ENCODE data around the gene DNAH6. TPM values are rescaled to one million over a fixed set of nuclear protein-coding genes. Genes with fewer than 3 reads are reported as not detected.

The DNAH6 gene
- total and polyA plus RNA-seq, 2 of the 8 experiments (the other 6 are each of a cell fraction or from before 2014, with no cell fraction given) = 0.06 to 0.43 TPM

DNA sequence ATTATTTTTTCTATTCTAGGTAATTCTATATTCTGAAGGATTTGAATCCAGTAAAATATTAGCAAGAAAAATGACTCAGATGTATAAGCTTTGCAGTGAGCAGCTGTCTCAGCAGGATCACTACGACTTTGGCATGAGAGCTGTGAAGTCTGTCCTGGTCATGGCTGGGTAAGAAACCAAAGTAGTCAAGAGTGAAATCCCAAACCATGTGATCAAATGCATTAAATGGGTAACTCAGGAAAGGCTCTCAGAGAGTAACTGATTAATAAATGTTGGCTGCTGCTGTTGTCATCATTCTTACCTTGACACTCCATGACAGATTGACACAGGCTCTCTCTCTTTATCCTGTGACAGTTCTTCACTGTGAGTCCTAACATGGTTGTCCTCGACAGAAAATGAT is 124.1 kb downstream of the DNAH6 start (continued):
- TF ChIP-seq FOSL1 (IDR thresholded peaks at IDR 0.05; ENCODE audit: insufficient read depth, low read depth, low read length) (no peak), CTCF (IDR thresholded peaks at IDR 0.05; ENCODE audit: control extremely low read depth in 1 of 3, insufficient read depth in 1 of 3, low read depth in 1 of 3, low read length in 3 of 3) (no peak), ASH2L (IDR thresholded peaks at IDR 0.05; ENCODE audit: low read length) (no peak), TAF1 (IDR thresholded peaks at IDR 0.05; ENCODE audit: low read depth, low read length) (no peak), CREB1 (IDR thresholded peaks at IDR 0.05) (no peak)
